ENCODE data around the gene CNNM1.

Gene CNNM1

DNA sequence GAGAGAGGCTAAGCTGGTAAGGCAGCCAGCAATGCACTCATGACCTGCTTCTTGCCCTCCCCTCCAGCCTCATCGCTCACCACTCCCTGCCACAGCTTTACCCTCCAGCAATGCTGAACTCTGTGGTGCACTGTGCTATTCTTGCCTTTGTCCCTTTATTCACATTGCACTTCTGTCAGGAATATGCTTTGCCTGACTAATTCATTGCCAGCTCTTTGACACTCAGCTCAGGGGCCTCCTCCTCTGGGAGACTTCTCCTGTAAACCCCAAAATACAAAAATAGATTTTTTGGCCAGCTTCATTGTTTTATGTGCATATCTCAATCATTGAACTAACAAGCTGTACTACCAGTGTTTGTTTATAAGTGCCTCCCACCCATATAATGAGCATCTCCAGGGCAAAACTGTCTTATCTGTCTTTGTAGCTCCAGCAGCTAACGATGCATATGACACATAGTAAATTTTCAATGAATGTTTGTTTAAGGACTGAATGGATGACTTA is 8.2 kb downstream of the CNNM1 start:
- DNase-seq (ENCODE audit: low read depth in 2 of 2): no peak

DNA sequence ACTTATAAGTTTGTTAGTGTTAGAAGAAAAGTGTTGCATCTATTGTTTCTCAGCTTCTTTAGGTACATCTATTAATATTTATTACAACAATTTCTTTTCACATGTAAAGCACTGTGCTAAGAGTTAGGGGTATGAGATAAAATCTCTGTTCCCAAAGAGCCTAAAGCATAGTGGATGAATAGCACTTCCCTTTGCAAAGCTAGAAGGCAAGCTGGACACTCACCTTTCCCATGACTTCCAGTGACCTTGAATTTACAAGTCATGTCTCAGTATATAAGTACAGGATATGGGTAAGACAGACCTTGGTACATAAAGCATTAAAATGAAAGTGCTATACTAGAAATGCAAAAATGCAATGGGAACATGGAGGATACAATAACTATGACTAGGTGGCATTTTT is 8.7 kb downstream of the CNNM1 start:
- DNase-seq (ENCODE audit: low read depth in 2 of 2): no peak

DNA sequence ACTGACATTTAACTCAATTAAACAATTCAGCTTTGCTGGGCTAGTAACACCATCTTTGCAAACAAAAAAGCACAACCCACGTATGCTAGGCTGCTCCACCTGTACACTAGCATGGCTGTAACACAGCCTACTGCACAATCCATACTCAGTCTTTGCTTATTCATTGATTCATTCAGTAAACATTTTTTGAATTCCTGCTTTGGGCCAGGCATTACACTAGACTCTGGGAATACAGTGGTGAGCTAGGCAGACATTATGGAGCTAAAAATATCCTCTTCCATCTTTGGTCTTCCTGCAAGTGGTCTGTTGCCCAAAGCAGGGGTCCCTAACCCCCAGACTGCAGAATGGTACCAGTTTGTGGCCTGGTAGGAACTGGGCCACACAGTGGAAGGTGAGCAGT is 9.9 kb downstream of the CNNM1 start:
- no peak for DNase-seq (ENCODE audit: low read depth in 2 of 2)

DNA sequence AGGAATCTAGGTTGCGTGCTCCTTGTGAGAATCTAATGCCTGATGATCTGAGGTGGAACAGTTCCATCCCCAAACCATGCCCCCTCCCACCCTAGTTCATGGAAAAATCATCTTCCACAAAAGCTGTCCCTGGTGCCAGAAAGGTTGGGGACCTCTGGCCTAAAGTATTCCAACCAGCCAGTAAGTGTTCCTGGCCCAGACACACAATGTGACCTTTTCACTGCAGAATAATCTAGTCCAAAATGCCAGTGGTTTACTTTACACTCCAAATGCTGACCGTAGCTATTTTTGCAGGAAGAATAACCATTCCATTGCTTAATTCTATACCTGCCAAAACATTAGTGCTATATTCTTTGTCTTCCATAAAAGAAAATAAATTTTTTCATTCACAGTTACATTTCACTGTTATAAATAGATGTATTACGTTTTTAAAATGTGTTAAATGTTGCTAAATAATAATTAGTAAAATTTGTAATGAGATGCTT is 10.4 kb downstream of the CNNM1 start:
- DNase-seq (ENCODE audit: low read depth in 2 of 2): no peak

DNA sequence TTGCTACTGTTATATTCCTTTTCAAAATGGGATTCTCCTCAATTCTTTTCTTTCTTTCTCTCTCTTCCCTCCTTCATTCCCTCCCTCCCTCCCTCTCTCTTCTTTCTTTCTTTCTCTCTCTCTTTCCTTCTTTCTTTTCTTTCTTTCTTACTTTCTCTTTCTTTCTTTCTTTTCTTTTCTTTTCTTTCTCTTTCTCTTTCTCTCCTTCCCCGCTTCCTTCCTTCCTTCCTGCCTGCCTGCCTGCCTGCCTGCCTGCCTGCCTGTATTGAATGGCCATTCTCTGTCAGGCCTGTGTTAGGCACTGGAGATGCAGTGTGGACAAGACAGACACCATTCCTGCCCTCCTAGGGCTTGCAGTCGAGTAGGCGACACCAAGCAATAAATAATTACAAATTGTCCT is 11.5 kb downstream of the CNNM1 start:
- no peak for DNase-seq (ENCODE audit: low read depth in 2 of 2)

DNA sequence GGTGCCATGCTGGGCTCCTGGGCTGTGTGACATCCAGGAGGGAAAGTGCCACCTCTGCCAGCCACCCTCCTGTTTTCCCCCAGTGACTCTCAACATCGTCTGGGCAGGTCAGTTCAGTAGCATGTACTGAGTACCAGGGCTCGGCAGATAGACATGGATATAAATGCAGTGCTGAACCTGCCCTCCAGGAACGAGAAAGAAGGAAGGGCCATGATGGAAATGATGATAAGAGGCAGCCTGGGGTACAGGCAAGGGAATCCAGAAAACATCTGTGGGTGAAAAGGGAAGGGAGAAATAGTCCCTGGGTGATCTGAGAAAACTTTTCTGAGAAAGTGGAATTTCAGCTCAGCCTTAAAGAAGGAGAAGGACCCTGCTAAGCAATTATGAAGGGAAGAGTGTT is 12.1 kb downstream of the CNNM1 start:
- DNase-seq (ENCODE audit: low read depth in 2 of 2): no peak

DNA sequence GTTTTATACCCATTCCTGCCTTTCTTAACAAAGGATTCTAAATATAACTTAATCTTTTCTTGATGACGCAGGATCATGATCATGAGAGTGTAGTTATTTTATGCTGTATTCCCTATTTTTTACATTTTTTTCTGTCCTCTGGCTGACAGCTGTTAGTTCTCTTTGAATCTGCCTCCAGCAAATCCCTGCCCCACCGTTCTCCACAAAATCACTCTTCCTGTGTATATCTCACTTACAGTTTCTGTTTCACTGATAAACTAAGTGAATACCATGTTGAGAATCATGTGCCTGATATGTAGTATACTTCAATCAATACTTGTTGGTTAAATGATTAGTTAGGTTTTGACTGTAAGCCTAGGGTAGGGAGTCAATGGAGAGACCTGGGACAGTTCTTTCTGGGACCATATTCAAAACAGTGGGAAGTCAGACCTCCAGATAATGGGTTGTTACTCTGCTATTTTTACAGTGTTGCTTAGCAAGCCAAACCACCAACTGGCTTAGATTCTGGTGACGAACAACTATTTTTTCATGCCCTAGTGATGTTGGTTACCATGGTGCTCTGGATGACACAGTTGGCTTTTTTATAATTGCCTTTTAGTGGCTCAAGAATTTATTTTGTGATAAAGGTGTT is 12.8 kb downstream of the CNNM1 start:
- no peak for DNase-seq (ENCODE audit: low read depth in 2 of 2)

DNA sequence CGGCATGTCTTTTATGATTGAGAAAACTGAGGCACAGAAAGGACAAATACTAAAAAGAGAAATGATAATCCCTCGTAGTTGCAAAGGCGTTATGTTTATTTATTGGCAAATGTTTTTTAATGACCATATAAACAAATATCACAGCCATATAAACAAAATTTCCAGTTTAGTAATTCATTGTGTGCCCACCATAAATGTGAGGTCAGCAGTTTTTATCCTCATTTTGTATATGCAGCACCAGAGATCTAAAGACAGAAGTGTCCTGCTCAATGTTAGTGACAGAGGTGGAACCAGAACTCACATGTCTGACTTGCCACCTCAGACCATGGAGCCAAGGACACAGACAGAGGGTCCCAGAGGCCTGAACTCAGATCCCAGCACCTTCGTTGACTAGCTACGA is 14.1 kb downstream of the CNNM1 start:
- no peak for DNase-seq (ENCODE audit: low read depth in 2 of 2)

DNA sequence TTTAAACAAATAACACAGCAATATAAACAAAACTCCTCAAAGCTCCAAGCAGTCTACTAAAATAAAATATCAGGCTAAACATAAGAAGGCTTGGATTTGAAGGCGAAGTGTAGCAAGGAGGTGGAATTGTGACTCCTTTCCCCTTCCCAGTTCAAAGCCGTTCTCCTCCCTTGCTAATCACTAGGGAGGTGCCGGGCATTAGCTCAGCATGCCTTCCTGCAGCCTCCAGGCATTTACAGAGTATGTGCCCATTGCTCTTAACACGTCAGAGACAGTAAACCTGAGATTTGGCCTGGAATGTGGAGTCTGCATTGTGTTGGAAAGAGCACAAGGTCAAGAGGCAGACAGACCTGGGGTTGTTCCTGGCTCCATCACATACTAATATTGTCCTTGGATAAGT is 15.6 kb downstream of the CNNM1 start:
- no peak for DNase-seq (ENCODE audit: low read depth in 2 of 2)

DNA sequence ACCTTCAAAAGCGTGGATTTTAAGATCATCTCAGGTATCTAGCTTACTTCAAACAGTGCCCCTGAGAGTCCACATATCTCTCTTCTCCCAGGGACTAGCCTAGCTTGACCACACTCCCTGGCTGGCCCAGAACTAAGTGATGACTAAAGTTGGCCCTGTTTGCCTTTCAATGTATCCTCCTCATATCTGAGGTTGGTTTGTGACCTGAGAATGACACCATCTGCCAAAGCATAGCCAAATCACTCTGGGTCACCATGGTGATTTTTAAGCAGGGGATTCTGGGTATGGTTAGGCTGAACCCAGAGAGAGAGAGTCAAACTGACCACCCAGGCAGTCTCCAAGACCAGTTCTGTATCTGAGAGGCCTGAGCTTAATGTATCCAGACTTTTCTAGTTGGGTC is 16.2 kb downstream of the CNNM1 start:
- DNase-seq (ENCODE audit: low read depth in 2 of 2): no peak

DNA sequence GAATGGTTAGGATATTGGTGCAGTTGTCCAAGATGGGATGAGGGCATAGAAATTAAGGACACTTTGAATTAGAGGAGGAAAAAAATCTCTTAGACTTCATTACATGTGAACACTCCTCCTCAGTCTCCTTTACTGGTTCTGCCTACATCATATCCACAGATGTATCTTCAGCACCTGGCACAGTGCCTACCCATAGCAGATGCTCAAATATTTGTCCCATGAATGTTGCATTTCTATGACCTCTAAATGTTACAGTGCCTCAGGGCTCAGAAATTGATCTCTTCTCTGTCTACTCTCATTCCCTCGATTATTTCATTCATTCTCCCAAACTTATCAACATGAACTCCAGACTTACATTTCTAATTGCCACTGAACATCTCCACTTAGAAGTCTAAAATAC is 17.1 kb downstream of the CNNM1 start:
- DNase-seq (ENCODE audit: low read depth in 2 of 2): no peak

DNA sequence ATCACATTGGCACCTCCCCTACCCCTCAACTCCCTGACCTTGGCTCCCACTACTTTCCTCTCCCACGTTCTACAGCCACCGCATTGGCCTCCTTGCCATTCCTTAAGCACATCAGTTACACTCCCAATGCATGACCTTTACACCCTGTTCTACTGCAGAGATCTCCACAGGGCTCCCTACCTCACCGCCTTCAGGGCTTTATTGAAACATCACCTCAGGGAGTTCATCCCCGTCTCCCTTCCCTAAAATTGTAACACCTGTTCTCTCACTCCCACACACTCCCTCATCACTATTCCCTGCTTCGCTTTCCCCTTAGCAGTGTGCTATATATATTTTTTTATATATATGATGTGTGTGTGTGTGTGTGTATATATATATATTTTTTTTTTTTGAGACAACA is 18.5 kb downstream of the CNNM1 start:
- no peak for DNase-seq (ENCODE audit: low read depth in 2 of 2)

DNA sequence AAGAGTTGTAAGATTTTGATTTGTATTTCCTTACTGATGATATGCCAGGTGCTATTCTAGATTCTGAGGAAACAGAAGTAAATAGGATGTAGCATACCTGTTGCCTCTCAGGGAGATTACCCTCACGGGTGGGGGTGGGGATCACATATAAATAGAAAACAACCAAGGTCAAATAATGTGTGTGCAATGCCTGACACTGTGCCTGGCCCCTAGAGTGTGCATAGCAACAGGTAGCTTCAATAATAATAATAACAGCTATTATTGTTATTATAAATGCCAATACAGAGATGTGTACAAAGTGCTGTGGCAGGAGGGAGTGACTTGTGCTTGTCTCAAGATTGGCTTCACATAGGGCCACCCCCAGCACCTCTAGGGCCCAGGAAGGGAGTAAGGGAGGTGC is 24.0 kb downstream of the CNNM1 start:
- DNase-seq (ENCODE audit: low read depth in 2 of 2): no peak

DNA sequence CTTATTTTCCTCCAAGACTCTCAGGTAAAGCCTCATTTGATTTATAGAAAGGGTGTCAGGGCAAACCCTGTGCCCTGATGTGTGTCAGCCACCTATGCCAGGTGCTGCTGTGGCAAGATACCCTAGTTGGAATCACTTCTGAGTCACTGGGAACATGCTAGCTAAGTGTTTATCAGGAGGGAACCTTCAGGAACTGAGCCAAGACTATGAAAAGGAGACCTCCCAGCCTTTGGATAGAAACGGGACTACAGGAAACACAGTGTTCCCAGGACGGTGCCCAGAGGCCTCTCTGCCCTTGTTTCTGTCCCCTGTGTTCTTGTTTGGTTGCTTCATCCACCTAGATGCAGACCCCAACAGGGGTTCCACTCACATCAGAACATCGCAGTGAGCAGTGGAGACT is 28.5 kb downstream of the CNNM1 start:
- no peak for DNase-seq (ENCODE audit: low read depth in 2 of 2)

DNA sequence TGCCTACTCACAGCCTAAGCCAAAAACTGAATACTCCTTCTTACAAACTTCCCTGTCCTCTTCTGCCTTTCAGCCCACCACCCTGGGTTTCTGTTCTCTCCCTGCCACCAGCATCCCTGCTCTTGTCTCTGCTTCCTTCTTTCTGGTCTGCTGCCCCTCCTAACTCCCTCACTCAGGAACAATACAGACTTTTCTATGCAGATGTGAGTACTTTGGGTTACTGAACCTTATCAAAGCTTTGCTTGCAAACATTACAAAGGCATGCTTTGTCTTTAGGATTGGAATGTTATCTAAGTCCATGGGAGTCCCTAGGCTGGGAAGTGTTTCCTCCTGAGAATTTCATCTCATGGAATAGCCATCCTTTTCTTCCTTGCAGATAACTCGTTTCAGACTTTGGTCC is 28.9 kb downstream of the CNNM1 start:
- DNase-seq (ENCODE audit: low read depth in 2 of 2): no peak

DNA sequence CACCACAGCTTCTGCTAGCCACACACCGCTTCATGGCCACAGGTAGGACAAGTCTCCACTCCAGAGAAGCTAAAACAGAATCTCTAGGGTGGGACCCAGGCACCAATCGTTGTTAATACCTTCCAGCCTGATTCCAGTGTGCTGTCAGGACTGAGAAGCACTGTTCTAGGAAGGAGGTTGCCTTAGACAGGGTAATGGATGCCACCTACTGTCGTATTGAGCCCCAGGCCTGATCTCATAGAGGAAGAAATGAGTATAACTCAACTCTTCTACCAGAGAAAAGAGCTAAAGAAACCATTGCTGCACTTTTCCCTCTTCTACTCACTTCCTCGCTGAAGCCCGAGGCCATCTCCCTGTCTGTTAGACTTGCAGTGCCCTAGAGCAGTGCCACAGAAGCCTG is 31.8 kb downstream of the CNNM1 start:
- DNase-seq (ENCODE audit: low read depth in 2 of 2): no peak

DNA sequence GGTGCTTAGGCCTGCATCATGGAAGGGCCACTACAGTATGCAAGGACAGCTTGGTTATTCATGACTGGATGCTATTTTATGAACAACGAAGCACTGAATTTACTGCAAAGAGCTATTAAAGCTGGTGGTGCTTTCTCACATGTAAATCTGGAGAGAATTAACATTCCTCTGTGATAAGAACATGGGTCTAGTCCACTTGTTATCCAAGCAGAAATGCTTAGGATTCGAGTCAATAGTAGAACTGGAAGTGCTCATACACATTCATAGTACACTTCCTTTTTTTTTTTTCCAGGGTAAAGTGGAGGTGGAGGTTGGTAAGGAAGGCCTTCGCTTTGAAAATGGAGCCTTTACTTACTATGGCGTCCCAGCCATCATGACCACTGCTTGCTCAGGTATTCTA is 35.0 kb downstream of the CNNM1 start:
- DNase-seq (ENCODE audit: low read depth in 2 of 2): no peak

DNA sequence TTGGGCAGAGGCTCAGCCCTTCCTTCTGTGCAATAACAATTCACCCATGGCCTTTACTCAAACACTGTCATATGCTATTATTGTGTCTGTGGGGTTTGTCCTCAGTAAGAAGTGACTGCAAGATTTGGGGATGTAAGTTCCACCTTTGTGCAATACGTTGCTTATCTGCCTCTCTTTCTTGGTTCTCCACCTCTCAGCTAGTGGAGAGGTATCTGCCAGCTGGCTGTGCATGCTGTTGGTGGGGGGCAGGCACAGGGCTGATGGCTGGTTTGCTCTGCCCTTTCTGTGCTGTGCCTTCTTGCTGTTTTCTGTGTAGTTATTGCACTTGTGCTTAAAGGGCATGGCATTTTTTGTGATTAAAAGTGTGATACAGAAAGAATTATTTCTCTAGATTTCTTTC is 36.2 kb downstream of the CNNM1 start:
- DNase-seq (ENCODE audit: low read depth in 2 of 2): no peak

DNA sequence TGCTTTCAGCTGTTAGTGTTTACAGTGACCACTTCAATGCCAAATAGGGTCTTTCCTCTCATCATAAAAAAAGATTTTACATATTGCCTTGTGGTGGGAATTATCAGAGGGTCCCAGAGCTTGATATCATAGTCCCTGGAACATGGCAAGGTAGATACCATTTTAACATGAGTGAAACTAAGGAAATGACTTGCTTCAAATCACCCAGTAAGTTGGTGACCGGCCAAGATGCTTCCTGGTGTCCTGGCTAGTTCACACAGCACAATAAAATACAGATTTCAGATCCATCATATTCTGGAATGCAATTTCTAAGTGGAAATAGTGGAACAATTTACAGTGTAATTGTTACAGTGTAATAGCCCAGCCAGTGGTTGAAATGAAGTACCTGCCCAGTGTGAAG is 36.6 kb downstream of the CNNM1 start:
- DNase-seq (ENCODE audit: low read depth in 2 of 2): no peak

DNA sequence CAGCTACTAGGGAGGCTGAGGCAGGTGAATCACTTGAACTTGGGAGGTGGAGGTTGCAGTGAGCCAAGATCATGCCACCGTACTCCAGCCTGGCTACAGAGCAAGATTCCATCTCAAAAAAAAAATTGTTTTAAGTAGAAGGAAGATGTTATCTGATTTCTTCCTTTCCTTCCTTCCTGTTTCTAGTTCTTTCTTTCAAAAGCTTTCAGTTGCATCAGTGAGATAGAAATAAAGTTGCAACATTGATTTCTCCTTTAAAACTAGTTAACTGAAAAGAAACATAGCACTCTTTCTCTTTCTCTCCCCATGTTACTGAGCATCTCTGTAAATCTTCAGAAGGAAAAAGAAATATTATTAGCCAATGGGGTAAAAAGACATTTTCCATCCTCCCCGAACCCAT is 37.5 kb downstream of the CNNM1 start:
- no peak for DNase-seq (ENCODE audit: low read depth in 2 of 2)

DNA sequence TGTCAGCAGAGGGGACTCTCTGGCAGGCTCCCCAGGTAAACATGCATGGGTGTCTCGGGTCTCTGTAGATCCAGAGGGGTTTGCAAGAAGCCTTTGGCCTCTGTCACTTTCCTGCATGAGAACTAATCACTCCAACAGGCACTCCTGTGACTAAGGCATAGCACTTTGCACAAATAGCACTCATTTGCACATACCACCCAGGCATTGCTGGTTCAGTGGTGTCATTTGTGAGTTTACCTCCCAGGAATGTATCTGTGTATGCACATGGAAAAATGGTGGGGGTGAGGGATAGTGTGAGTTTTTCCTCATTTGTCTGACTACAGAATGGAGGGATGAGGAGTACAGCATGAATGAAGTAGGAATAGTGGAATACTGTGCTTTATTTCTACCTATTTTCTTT is 39.5 kb downstream of the CNNM1 start:
- DNase-seq (ENCODE audit: low read depth in 2 of 2): no peak

DNA sequence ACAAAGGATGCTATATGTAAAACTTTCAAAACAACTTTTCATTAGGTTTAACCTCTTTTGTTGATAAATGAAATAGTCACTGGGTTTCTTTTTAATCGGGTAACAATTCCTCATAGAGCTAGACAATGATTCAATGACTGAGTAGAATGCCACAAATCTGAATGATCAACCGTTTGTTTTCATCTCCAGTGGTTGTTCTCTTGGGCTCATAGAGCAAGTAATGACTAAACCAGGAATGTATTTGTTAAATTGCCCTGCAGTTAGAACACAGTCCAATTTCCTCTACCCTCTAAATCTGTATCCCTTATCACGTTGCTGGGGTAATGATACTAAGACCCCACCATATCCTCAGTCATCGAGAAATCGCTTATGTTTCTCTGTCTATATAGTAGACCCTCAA is 40.0 kb downstream of the CNNM1 start:
- no peak for DNase-seq (ENCODE audit: low read depth in 2 of 2)

DNA sequence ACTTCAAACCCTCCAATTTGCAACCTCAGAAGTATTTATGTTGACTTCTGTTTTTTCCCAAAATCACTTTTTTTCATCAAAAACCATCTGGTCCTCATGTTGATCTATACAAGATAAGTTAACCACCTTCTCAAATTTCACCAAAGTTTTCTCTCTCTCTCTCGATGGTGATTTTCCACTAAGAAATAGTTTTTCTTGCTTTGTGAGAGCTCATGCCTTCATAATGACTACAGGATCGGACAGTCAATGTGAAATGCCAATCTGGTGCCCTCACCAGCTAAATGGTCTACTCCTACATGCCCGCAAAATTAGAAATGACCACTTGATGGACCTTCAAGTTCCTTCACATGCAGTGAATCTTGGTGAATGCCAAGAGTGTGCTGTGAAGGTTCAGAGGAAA is 40.4 kb downstream of the CNNM1 start:
- DNase-seq (ENCODE audit: low read depth in 2 of 2): no peak

DNA sequence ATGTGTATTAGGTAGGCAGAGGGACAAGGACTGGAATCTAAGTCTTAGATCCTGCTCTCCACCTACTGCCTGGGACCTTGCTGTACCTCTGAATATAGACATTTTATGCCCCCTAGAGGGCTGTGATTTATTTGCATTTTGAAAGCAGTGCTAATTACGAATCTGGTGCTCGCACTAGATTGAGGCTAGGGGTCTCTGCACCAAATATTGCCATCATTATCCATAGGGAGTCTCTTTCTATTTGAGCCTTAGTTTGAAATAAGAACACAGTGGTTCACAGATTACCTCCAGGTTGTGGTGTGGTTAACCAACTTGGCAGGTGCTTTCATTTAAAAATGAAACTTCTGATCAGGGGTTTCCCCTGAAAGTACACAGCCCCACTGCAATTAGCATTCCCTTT is 41.8 kb downstream of the CNNM1 start:
- no peak for DNase-seq (ENCODE audit: low read depth in 2 of 2)

All from stimulated activated CD4-positive, alpha-beta T cell treated with anti-CD3 and anti-CD28 coated beads, Interleukin-1b, Interleukin-23, amount 100 ng/mL, for 1 hour (primary cell).